CD4-positive, alpha-beta T cell treated with Interleukin-4 for 4 hours (primary cell): Measurements from ENCODE around the gene CIPC.

ENCODE experiments used
- DNase-seq: peaks from one replicate; pipeline ENCODE4 v3.0.0-alpha.2; 2020

CIPC gene

GRCh38 chr14:77097700-77098528 is at the start of gene CIPC:
CIPC (plus strand) TSS chr14:77098258; CDS start chr14:77105709, 7,451 bp downstream.
- DNase-seq: peak; percentile 99

- DNase-seq: no peak
These were observed 46.9 kb upstream of the CIPC start for GRCh38 chr14:77051116-77051515.

GRCh38 chr14:77052281-77053044 is 45.6 kb upstream of the CIPC start:
- DNase-seq: no peak

- DNase-seq: peak; percentile 68
These were observed 44.8 kb upstream of the CIPC start for GRCh38 chr14:77053046-77053841.

- DNase-seq: peak; percentile 55
These were observed 42.8 kb upstream of the CIPC start for GRCh38 chr14:77055306-77055705.

GRCh38 chr14:77055981-77056380 is 42.1 kb upstream of the CIPC start:
- DNase-seq: no peak

GRCh38 chr14:77058117-77058516 is 39.9 kb upstream of the CIPC start:
- DNase-seq: no peak

GRCh38 chr14:77058785-77059184 is 39.3 kb upstream of the CIPC start:
- no peak for DNase-seq

GRCh38 chr14:77059276-77059915 is 38.7 kb upstream of the CIPC start:
- DNase-seq: peak; percentile 41

- no peak for DNase-seq
These were observed 36.3 kb upstream of the CIPC start for GRCh38 chr14:77061630-77062257.

- DNase-seq: no peak
These were observed 35.8 kb upstream of the CIPC start for GRCh38 chr14:77062261-77062660.

- DNase-seq: no peak
These were observed 34.4 kb upstream of the CIPC start for GRCh38 chr14:77063571-77064171.

GRCh38 chr14:77064521-77065178 is 33.4 kb upstream of the CIPC start:
- no peak for DNase-seq

GRCh38 chr14:77065851-77066577 is 32.0 kb upstream of the CIPC start:
- no peak for DNase-seq

GRCh38 chr14:77066578-77067172 is 31.4 kb upstream of the CIPC start:
- DNase-seq: no peak

GRCh38 chr14:77067632-77068516 is 30.2 kb upstream of the CIPC start:
- peak; percentile 39 for DNase-seq

GRCh38 chr14:77068517-77069200 is 29.4 kb upstream of the CIPC start:
- DNase-seq: no peak

GRCh38 chr14:77069551-77069950 is 28.5 kb upstream of the CIPC start:
- DNase-seq: no peak
